Measurements from ENCODE around the gene ADAP1. TPM values are rescaled to one million over a fixed set of nuclear protein-coding genes. Genes with fewer than 3 reads are reported as not detected.

The ADAP1 gene
- total and polyA plus RNA-seq, 2 of the 13 experiments (the other 11 are each of a cell fraction or from before 2014, with no cell fraction given) = 10.5 to 24.6 TPM

DNA sequence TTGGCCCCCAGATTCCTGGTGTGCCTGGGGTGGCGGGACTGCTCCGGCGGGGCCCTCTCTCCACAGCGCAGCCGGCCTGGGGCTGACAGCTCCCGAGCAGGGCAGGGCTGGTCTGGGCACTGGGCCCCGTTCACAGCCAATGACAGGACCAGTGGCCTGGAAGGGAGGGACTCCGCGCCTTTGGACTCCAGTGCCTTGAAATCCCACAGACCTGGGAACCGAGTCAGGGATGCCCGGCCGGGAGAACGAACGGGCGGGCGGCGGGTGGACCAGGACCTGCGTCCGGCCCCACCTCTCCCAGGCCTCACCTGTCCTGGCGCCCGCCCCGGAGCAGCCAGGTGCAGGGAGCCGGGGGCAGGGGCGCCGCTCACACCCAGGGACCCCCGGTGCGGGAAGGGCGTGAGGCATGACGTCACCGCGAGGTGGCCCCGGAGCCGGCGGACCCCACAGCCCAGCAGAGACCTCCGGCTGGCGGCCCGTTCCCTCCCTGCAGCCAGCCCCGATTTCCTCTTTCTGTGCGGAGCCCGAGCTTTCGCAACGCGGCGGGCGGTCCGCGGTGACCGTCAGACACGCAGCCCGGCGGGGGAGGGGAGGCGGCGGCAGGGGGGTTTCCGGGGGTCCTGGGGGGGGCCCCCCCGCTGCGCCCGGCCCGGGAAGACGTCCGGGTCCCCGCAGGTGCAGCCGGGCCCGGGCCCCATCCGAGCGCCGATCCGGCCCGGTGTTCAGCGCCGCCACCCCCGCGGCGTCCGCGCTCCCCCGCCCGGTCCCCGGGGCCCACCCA, 743 bp downstream of the ADAP1 start (continued):
- TF ChIP-seq JDP2 (CRISPR knock-in tag; IDR thresholded peaks at IDR 0.05; ENCODE audit: borderline replicate concordance) (no peak), ZBTB10 (CRISPR knock-in tag; IDR thresholded peaks at IDR 0.05; ENCODE audit: borderline replicate concordance) (0 out of 2 replicates have a peak, but pooled peaks have one; percentile 25), GATA4 (IDR thresholded peaks at IDR 0.05; ENCODE audit: borderline replicate concordance, low read depth) (no peak), ZFP37 (CRISPR knock-in tag; IDR thresholded peaks at IDR 0.05; ENCODE audit: borderline replicate concordance) (0 out of 2 replicates have a peak, but pooled peaks have one; percentile 42), KMT2A (CRISPR knock-in tag; IDR thresholded peaks at IDR 0.05) (no peak), ZNF660 (CRISPR knock-in tag; IDR thresholded peaks at IDR 0.05; ENCODE audit: borderline replicate concordance, low read depth) (no peak), ZBED4 (CRISPR knock-in tag; IDR thresholded peaks at IDR 0.05; ENCODE audit: borderline replicate concordance) (no peak), SKI (IDR thresholded peaks at IDR 0.05; ENCODE audit: partially characterized antibody) (no peak), ZNF121 (CRISPR knock-in tag; IDR thresholded peaks at IDR 0.05) (no peak), PCBP1 (IDR thresholded peaks at IDR 0.05; ENCODE audit: borderline replicate concordance, low read depth, low read length) (no peak), ZNF292 (CRISPR knock-in tag; IDR thresholded peaks at IDR 0.05; ENCODE audit: borderline replicate concordance, low read depth) (no peak), ZNF562 (CRISPR knock-in tag; IDR thresholded peaks at IDR 0.05; ENCODE audit: borderline replicate concordance) (no peak), ARID4A (CRISPR knock-in tag; IDR thresholded peaks at IDR 0.05; ENCODE audit: borderline replicate concordance) (peak; percentile 71; the same call in 1 of the 2 replicates), WIZ (CRISPR knock-in tag; IDR thresholded peaks at IDR 0.05) (no peak)
- TF ChIP-seq, protein P1, sequence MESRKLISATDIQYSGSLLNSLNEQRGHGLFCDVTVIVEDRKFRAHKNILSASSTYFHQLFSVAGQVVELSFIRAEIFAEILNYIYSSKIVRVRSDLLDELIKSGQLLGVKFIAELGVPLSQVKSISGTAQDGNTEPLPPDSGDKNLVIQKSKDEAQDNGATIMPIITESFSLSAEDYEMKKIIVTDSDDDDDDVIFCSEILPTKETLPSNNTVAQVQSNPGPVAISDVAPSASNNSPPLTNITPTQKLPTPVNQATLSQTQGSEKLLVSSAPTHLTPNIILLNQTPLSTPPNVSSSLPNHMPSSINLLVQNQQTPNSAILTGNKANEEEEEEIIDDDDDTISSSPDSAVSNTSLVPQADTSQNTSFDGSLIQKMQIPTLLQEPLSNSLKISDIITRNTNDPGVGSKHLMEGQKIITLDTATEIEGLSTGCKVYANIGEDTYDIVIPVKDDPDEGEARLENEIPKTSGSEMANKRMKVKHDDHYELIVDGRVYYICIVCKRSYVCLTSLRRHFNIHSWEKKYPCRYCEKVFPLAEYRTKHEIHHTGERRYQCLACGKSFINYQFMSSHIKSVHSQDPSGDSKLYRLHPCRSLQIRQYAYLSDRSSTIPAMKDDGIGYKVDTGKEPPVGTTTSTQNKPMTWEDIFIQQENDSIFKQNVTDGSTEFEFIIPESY (CRISPR knock-in tag; IDR thresholded peaks at IDR 0.05) = no peak
